SK-MEL-5 (cell line): Measurements from ENCODE around the gene PYGM. TPM values are rescaled to one million over a fixed set of nuclear protein-coding genes. Genes with fewer than 3 reads are reported as not detected.

ENCODE experiments used
- DNase-seq: peaks from one replicate; pipeline ENCODE4 v3.0.0-alpha.2; 2016; ENCODE audit warnings: low read depth, low spot score
- in situ Hi-C: cut with HindIII; loops from 2 replicates; pipeline ENCODE4 v1.10.0; 2016; ENCODE audit warnings: low sequenced_read_pairs, high pct_unique_total_duplicates, low pct_unique_long_range_greater_than_20kb
- total RNA-seq: library from RNA; depleted of rRNA; stranded (reverse); fragments of >200 nt; shearing (Covaris generic); gene quantifications from 2 replicates; pipeline ENCODE4 v1.2.3, GENCODE V29; 2014

PYGM gene
- total RNA-seq, 1 experiment from 2014 or later: 0.05 TPM

DNA sequence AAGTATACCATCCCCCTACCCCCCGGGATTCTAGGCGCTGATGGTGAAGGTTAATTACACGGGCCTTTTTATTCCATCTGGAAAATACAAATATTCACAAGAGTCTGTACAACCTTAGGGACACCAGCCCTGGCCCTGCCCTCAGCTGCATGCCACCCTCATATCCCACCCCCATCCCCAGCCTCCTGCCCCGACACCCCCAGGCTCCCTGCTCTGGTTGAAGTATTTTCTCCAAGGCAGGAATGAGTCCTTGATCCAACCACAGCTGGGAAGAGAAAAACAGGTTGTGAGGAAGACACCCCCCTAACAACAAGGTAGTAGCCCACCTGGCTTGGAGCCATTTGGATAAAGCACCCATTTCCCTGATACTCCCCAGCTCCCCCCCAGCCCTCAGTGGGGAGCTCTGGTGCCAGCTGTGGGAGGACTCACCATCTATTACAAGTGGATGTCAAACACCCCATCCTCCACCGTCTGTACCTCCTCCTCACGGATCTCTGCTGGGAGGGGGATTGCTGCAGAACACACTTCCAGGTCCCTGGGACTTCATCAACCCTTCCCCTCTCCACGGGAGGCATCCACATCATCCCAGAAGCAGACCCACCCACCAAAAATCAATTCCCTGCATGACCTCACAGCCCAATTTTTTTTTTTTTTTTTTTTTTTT is 32.8 kb downstream of the PYGM start:
- in situ Hi-C loops: no loop called here

DNA sequence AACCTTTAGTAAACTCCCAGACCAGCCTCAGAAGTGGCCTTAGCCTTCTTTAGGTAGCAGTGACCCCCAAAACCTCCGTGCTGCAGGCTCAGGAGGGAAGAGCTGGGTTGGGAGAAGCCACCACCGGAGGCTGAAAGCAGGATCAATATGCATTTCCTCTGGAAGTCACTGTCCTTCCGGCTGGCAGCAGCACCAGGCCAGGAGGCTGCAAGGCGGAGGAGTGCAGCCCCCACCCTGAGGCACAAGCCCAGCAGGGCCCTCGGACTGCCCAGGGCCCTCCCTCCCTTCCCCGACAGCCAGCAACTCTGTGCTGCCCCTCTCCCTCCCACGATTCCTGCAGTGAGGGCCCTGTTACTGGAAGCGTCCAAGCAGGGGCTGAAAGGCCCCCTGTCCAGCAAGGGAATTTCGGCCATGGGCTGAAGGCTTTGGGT is 33.5 kb downstream of the PYGM start:
- in situ Hi-C loops: no loop called here
- no peak for DNase-seq

More for the DNA sequence above, 32.8 kb downstream of the PYGM start:
- DNase-seq: no peak

DNA sequence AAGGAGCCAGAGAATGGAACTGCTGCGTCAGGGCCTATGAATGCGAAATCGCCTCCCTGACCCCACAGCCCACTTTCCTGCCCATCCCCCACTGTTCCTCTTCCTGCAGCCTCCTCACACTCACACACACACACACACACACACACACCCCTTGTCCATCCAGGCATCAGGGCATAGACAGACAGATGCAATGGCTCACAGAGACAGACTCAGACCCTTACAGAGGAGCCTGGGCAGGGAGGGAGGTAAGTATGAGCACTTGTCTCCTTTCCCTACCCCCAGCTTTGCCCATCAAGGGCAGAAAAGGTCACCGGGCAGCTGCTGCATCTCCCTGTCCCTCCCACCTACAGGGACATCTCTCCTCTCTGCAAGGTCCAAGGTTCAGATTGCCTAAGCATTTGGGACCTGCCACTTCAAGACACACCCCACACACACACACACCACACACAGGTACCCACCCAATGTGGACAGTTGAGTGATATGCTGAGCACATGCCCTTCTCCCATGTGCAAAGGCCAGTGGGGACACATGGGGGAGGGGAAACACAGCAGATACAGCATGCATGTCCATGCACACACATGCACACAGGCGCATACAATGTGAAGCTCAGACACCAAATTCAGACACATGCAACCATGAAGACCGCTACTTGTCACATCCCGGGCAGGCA is 34.8 kb downstream of the PYGM start:
- no peak for DNase-seq
- in situ Hi-C loops: no loop called here

DNA sequence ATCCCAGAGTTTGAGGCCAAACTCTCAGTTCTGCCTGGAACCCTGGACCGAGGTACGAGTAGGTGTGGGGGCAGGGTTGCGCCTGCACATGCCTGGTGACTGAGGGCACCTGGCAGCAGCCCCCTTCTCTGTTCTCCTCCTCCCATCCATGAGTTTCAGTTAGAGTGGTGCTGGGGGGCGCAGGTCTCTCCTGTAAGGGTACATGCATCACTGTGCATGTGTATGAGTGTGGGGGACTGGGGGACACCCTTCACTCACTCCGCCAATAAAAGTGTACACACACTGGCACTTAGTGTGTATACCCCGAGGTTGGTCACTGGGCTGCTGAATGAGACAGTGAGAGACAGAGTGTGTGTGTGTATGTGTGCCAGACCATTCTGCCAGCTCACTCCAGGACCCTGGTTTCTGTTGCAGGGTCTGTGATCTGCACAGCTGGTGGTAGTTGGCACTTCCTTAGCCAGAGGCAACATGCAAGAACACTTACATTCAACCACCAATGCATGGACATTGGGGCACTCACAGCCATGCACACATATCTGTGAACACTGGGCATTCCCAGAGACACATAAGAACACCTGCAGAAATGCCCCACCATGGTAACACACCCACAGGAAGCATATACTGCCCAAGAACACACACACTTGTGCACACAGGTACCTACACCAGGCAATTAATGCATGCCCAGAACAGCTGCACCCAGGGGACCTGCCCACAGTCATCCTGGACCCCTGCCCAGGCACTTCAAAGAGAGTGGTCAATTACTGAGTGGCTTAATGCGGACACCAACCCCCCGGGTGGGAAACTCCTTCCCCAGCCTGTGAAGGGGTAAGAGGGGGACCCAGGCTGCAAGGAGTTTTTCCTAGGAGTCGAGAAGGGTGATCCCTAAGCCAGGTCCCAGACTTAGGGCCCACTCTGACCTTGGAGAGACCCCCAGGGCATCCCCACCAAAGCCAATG is 35.6 kb downstream of the PYGM start:
- no peak for DNase-seq
- in situ Hi-C loops: no loop called here

DNA sequence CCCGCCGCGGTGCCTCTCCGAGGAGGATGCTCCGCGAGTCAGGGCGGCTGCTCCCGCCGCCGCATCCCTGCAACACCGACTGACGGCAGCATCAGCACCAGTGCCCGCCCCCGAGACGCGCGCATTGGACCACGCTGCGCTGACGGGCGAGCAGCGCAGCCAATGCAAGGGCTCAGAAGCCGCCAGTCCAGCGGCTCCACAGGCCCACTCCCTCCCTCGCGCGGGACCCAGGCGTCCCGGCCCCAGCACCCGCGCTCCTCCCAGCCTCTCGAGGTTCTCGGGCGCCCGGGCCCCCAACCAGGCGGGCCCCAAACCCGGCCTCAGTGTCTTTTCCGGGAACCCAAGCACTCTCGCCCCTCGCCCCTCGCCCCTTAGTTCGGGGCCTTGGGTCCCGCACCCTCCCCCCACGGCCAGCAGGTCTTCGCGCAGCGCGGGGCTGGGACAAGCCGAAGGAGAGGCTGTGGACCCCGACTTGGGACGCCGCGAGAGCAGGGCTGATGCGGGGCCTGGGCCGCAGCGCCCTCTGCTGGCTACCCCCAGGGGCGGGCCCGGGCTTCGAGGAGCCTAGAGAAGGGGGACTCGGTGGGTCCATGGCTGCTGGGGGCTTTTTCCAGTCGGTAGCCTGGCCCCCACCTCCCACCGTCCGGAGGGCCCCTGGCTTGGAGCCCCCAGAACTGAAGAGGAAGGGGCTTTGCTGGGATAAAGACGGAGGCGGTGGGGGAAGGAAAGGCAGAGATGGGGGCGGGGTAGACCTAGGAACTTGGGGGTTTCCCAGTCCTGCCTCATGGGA is 36.5 kb downstream of the PYGM start, which contains the start of gene NRXN2:
Gene NRXN2, minus strand, starts transcription at position 81 of the 790 bp plus-strand sequence. CDS start 9,498 bp downstream, outside the sequence.
- in situ Hi-C loops: no loop called here
- DNase-seq: peak; percentile 74

DNA sequence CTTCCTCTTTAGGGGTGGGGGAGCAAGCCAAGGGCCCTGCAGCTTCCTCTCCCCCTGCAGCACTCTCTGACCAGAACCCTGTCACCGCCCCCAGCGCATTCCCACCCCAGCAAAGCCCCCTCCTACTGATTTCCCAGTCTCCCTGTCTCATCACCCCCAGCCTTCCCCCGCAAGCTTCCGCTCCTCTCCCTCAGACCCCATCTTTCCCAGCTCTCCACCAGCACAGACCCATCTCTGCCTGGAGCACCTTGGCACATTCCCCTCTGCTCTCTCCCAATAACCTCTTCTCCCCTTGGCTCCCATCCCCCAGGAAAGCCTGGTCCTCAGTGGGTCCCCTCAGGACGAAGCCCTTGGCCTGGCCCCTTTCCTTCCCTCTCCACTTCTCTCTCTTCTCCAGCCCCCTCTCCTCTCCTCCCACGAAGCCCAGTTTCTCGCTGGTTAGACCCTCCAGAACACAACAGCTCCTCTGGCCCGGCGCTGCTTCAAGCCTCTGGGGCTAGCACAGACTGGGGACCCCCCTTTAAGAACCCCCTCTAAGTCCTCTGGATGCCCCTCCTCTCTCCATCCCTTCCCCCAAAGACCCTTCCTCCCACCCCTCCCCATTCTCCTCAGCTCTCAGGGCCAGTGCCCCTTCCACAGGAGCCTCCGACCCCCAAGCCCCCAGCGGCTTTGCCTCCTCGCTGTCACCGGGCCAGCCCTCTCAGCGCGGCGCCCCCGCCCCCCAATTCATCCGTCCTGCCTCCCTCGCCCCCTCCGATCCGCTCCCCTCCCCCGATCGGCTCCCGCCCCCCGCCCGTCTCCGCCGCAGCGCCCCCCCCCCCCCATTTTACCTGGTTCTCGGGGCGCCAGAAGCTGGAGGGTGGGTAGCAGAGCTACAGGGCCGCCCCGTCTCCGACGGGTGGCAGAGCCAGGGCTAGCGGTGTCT is 37.4 kb downstream of the PYGM start:
- DNase-seq: no peak
- in situ Hi-C loops: no loop called here

DNA sequence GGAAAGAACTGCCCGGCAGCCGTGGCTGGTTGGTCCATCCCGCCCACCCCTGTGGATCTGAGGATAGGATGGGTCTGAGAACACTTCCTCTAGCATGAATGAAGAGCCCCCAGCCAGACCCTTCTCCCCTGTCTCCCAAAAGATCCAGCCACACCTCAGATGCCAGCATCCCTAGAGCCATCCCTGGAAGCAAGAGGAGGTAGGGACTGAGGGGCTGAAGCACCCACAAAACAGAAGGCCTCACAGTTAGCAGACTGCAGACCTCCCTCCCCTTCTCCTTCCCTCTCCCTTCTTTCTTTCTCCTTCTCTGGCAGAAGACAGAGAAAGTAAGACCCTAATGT is 38.4 kb downstream of the PYGM start:
- in situ Hi-C loops: no loop called here
- no peak for DNase-seq

DNA sequence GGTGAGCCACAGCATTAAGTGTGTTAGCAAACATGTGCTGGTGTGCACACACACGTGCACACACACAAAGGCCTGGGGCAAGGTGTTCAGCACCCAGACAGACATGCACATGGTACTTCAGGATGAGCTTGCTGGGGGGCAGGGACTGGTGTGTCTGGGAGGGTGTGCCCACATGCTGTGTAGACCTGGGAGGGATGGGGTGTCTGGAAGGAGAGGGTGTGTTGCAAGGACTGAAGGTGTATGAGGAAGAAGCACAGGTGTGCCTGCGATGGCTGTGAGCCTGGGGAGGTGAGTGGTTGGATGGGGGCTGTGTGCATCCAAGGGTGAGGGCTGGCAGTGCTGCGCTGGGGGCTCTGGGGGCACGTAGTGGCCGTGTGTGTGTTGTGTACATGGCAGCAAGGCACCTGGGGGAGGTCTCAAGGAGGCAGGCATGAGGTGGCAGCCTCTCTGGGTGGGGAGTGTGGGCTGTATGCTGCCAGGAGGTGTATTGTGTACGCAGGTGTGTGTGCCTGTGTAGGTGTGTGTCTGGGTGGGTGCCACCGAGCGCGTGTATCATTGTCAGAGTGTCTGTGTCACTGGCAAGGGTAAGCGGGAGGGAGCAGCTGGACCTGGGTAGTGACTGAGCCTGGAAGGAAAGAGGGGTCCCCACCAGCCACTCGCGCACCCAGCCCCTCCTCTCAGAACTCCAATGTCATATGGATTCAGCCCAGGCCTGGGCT is 39.0 kb downstream of the PYGM start:
- in situ Hi-C loops: no loop called here
- DNase-seq: no peak

DNA sequence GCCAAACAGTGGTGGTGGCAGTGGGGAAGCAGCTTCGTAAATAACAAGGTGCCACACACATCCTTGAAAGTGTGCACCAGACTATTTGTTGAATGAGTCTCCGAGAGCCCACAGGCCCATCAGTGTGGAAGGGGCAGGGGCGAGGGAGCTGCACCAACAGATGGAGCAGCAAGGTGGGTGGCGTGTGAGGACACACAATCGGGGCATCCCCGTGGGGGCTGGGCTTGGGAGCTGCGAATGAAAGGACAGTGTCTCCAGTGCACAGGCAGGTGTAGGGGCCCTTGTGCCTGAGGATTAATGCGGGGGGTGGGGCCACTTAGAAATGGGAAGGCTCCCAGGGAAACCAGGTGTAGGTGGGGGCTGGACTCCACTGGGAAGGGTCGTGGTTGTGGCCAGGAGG is 39.6 kb downstream of the PYGM start:
- in situ Hi-C loops: no loop called here
- no peak for DNase-seq

DNA sequence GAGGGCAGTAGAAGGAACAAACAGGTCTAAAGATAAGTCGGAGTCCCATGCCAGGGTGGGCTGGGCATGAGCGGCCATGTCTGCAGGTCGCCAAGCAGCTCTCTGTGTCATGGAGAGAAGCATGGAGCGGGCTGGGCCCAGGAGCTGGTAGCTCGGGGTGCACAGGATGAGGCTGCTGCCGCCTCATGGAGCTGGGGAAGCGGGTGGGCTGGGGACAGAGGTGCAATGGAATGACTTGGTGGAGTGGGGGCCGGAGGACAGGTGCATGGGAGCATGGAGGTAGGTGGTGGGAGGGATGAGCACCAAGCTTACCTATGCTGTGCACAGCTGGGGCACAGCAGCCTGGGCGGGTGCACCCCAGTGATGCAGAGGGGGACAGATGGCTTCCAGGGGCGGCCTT is 40.4 kb downstream of the PYGM start:
- no peak for DNase-seq
- in situ Hi-C loops: no loop called here

DNA sequence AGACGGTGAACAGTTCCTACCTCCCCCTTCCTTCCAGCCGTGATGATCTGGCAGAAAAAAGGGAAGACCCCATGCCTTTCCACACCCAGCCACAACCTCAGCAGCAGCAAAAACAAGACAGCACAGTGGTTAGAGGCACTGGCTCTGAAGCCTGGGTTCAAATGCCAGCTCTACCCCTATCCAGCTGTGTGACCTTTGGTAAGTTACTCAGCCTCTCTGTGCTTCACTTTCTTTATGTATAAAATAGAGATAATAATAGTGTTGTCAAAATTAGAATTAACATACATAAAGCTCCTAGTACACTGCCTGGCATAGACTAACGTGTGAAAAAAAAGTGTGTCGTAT is 41.0 kb downstream of the PYGM start:
- no peak for DNase-seq
- in situ Hi-C loops: no loop called here

DNA sequence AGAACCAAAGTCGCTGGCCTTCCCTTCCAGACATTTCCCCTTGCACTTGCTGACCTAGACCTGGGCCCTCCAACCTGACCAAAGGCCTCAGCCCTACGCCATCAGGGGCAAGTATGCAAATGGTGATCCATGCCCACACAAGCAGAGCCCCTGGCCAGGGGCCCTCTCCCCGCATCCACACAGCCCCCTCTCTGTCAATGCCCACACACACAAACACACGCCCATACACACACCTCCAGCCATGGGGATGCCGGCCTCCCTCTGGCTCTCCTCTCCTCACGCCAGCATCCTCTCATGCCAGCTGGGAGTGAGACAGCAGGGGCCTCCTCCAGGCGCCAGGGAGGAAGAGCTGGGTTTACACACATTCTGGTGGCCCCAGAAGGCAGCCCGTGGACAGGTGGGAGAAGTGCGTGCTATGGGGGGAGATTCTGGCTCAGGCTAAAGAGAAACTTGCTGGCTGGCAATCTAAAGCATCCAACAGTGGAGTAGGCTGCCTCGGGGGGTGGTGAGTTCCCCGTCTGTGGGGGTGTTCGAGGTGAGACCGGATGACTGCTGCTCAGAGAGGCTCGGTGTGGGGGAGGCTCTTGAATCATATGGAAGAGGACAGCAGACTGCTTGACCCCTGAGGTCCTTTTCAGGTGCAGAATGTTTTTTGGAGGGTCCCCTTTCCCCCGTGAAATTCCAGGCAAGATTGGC is 41.5 kb downstream of the PYGM start:
- in situ Hi-C loops: no loop called here
- DNase-seq: no peak

DNA sequence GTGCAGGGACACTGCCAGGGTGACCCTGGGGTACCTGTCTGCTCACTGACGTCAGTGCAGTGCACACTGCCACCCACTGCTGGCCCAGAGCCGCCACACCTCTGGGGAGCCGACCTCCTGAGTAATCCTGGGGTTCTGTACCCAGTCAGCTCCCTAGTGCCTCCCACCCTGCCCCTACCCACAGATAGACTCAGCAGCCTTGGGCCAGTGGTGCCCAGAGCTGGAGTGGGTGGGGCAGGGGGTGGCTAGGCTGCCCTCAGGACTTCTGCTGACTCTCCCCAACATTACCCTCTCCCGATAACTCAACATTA is 42.6 kb downstream of the PYGM start:
- in situ Hi-C loops: no loop called here

DNA sequence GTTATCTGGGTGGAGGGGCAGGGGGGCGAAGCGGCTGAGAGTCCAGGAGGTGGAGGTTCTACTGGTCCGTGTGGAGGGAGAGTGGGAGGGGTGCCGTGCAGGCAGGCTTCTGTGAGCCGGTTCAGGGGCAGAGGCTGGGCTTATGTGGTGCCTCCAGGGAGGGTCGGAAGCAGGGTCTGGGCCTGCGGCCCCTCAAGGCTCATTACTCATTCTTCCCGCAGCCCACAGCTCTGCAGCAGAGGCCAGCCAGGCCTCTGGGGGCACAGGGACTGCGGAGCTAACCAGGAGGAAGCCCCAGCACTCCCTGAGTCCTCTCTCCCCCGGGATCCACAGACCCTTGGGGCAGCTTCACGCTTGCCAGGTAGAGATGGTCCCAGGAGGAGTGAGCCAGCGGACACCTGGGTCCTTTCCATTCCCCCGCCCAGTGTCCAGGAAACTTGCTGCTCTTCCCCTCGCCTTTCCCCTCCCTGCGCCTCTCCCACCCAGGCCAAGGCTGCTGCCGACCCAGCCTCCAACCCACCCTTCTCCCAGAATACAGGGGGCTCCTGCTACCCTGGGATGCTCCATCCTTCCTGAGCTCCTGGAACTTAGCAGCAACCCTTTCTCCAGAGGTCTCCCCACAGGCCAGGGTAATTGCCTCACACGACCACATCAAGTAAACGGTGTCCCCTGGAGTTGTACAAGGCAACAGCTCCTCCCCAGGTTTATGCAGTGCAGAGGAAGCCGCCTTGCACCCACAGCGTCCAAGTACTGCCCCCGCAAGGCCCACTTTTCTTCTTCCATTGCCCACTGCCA is 43.1 kb downstream of the PYGM start:
- in situ Hi-C loops: no loop called here
- no peak for DNase-seq

More for the DNA sequence above, 42.6 kb downstream of the PYGM start:
- no peak for DNase-seq
